Neural cell (in vitro differentiated cells): Measurements from ENCODE around the gene DPEP1.

ENCODE experiments used
- POLR2AphosphoS5 ChIP-seq: IDR thresholded peaks from 2 replicates; pipeline ENCODE4 v1.6.1; 2012
- RAD21 ChIP-seq: fragments of 450-650 bp; conservative IDR thresholded peaks from 2 replicates; pipeline ENCODE4 v1.6.1; 2014; ENCODE audit warnings: antibody characterized with exemption, mild to moderate bottlenecking, moderate library complexity
- TAF1 ChIP-seq: IDR thresholded peaks from 2 replicates; pipeline ENCODE4 v1.6.1; 2012; ENCODE audit warnings: low read depth
- TF ChIP-seq, protein P1 (sequence below): fragments of 450-650 bp; IDR thresholded peaks from 2 replicates; pipeline ENCODE4 v1.5.1; 2014; ENCODE audit warnings: antibody characterized with exemption, mild to moderate bottlenecking, moderate library complexity; ENCODE audit not compliant: poor library complexity, severe bottlenecking

DNA sequence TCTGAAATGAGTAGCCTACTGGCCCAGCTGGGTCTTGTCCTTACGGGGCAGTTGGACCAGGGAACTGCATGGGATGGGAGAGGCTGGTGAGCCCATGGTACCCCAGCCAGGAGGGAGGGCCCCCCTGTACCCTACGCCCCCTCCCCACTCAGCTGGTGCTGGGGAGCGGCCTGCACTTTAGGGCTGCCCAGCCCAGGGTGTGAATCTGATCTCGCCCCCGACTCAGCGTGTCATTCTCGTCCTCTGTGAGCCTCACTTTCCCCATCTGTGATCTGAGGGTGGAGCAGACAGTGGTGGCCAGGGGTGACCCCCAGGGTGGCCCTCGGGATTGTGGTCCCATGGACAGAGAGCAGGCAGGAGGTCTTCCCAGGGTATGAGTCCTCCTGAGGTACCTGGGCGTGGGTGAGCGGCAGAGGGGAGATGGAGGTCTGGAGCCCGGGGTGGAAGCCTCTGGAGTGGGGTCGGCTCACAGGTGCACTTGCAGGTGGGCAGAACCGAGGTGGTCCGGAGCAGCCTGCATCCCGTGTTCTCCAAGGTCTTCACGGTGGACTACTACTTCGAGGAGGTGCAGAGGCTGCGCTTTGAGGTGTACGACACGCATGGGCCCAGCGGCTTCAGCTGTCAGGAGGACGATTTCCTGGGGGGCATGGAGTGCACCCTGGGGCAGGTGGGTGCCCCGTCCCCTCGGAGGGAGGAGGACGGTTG is 36.2 kb upstream of the DPEP1 start:
- TF ChIP-seq, protein P1, sequence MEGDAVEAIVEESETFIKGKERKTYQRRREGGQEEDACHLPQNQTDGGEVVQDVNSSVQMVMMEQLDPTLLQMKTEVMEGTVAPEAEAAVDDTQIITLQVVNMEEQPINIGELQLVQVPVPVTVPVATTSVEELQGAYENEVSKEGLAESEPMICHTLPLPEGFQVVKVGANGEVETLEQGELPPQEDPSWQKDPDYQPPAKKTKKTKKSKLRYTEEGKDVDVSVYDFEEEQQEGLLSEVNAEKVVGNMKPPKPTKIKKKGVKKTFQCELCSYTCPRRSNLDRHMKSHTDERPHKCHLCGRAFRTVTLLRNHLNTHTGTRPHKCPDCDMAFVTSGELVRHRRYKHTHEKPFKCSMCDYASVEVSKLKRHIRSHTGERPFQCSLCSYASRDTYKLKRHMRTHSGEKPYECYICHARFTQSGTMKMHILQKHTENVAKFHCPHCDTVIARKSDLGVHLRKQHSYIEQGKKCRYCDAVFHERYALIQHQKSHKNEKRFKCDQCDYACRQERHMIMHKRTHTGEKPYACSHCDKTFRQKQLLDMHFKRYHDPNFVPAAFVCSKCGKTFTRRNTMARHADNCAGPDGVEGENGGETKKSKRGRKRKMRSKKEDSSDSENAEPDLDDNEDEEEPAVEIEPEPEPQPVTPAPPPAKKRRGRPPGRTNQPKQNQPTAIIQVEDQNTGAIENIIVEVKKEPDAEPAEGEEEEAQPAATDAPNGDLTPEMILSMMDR, result no peak
- TF ChIP-seq POLR2AphosphoS5, result no peak
- TF ChIP-seq TAF1, result no peak
- no peak for TF ChIP-seq RAD21
